Neuronal stem cell (in vitro differentiated cells): ENCODE data around the gene ALPL.

Source experiments
- DNase-seq: peaks from one replicate; pipeline ENCODE4 v3.0.0-alpha.2; 2013; ENCODE audit warnings: low spot score
- H2AFZ ChIP-seq: one replicate; pipeline ENCODE4 v1.6.1; 2013; ENCODE audit warnings: mild to moderate bottlenecking, low read length, inconsistent platforms
- H2AK5ac ChIP-seq: 2 replicates; pipeline ENCODE4 v1.6.1; 2013; ENCODE audit warnings: low read depth, mild to moderate bottlenecking, inconsistent platforms, low read length, moderate library complexity, mixed read lengths
- H2BK120ac ChIP-seq: 2 replicates; pipeline ENCODE4 v1.6.1; 2013; ENCODE audit warnings: low read depth, mild to moderate bottlenecking, inconsistent platforms, low read length, moderate library complexity, mixed read lengths
- H2BK12ac ChIP-seq: one replicate; pipeline ENCODE4 v1.6.1; 2013; ENCODE audit warnings: low read length, inconsistent platforms
- H2BK15ac ChIP-seq: 2 replicates; pipeline ENCODE4 v1.6.1; 2013; ENCODE audit warnings: mild to moderate bottlenecking, low read length, inconsistent platforms, mixed read lengths
- H2BK5ac ChIP-seq: one replicate; pipeline ENCODE4 v1.6.1; 2013; ENCODE audit warnings: inconsistent platforms, mild to moderate bottlenecking, low read length, moderate library complexity
- H3K14ac ChIP-seq: one replicate; pipeline ENCODE4 v1.6.1; 2013; ENCODE audit warnings: low read length, inconsistent platforms
- H3K18ac ChIP-seq: 2 replicates; pipeline ENCODE4 v1.6.1; 2013; ENCODE audit warnings: low read length, inconsistent platforms
- H3K23ac ChIP-seq: 2 replicates; pipeline ENCODE4 v1.6.1; 2013; ENCODE audit warnings: low read depth, mild to moderate bottlenecking, mixed read lengths, low read length, inconsistent platforms; ENCODE audit not compliant: poor library complexity
- H3K27ac ChIP-seq: replicated peaks from 3 replicates; pipeline ENCODE4 v1.5.1; 2013; ENCODE audit warnings: low read length, inconsistent platforms
- H3K27me3 ChIP-seq, 3 experiments: 2 replicates each; pipeline ENCODE4 v1.6.1; 2013; ENCODE audit warnings: low read length in 3 of 3, mild to moderate bottlenecking in 2 of 3, inconsistent platforms in 1 of 3, low read depth in 1 of 3, mixed read lengths in 1 of 3, moderate library complexity in 1 of 3; ENCODE audit not compliant: control insufficient read depth in 3 of 3, insufficient read depth in 3 of 3
- H3K36me3 ChIP-seq, 2 donors: replicated peaks in 1 of 2; 2 replicates each; pipeline ENCODE4 v1.6.1; 2013; ENCODE audit warnings: low read length in 2 of 2; ENCODE audit not compliant: control insufficient read depth in 2 of 2, insufficient read depth in 2 of 2
- H3K4ac ChIP-seq: 2 replicates; pipeline ENCODE4 v1.6.1; 2013; ENCODE audit warnings: inconsistent platforms, mild to moderate bottlenecking, low read length, moderate library complexity
- H3K4me1 ChIP-seq, 2 donors: 1 replicate in 1 of 2; 2 replicates in 1 of 2; pipeline ENCODE4 v1.6.1; 2013; ENCODE audit warnings: low read length in 2 of 2, low read depth in 1 of 2; ENCODE audit not compliant: control insufficient read depth in 2 of 2, insufficient read depth in 1 of 2
- H3K4me2 ChIP-seq: one replicate; pipeline ENCODE4 v1.6.1; 2013; ENCODE audit warnings: mild to moderate bottlenecking, low read length, inconsistent platforms; ENCODE audit not compliant: insufficient read depth, poor library complexity, severe bottlenecking
- H3K4me3 ChIP-seq, 2 donors: 2 replicates each; pipeline ENCODE4 v1.5.1; 2013; ENCODE audit warnings: low read length in 2 of 2, mild to moderate bottlenecking in 2 of 2, inconsistent platforms in 1 of 2, moderate library complexity in 1 of 2
- H3K79me1 ChIP-seq: one replicate; pipeline ENCODE4 v1.6.1; 2013; ENCODE audit warnings: low read depth, mild to moderate bottlenecking, inconsistent platforms, low read length, moderate library complexity
- H3K9ac ChIP-seq: one replicate; pipeline ENCODE4 v1.6.1; 2013; ENCODE audit warnings: mild to moderate bottlenecking, low read depth, low read length, inconsistent platforms; ENCODE audit not compliant: poor library complexity
- H3K9me3 ChIP-seq, 2 donors: replicated peaks in 1 of 2; 2 replicates each; pipeline versions ENCODE3 to v1.6.1; 2013; ENCODE audit warnings: low read length in 2 of 2, mild to moderate bottlenecking in 2 of 2, inconsistent platforms in 1 of 2, low read depth in 1 of 2, mixed read lengths in 1 of 2, moderate library complexity in 1 of 2; ENCODE audit not compliant: control insufficient read depth in 2 of 2, insufficient read depth in 1 of 2
- H4K8ac ChIP-seq: one replicate; pipeline ENCODE4 v1.6.1; 2013; ENCODE audit warnings: low read depth, mild to moderate bottlenecking, inconsistent platforms, low read length, moderate library complexity
- H4K91ac ChIP-seq: one replicate; pipeline ENCODE4 v1.6.1; 2013; ENCODE audit warnings: low read length, low read depth, mild to moderate bottlenecking, inconsistent platforms; ENCODE audit not compliant: poor library complexity
- whole genome bisulfite sequencing, 2 donors: extraction: QIAGEN DNeasy Blood & Tissue Kit; methylation state at CpG; one replicate each; pipeline ENCODE4 v1.1.7; 2013; ENCODE audit warnings: missing lambda C conversion rate in 2 of 2, mixed read lengths in 1 of 2; ENCODE audit not compliant: insufficient read length in 2 of 2, insufficient replicate concordance in 1 of 2; ENCODE audit errors: extremely low coverage in 2 of 2; 5-methylcytosine and 5-hydroxymethylcytosine counted together

The ALPL gene

DNA sequence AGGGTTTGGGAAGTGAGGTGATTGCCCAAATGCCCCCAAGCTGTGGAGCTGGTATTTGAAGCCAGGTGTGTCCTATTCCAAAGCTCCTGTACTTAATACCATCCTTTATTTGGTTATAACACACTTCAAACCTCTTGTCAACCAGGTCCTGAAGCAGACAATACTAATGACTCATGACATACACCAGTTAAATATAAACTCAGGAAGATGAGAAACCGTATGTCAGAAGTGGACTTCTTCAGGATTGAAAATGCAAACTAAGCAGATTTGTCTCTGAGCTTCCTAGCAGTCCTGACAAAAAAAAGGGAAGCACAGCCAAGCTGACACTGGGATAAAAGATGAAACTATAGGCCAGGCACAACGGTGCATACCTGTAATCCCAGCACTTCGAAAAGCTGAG is 70.6 kb downstream of the ALPL start:
- Histone ChIP-seq H2BK120ac (no peak overlapping the region), H4K8ac (no peak overlapping the region), H2BK15ac (no peak overlapping the region), H4K91ac (no peak overlapping the region), H3K4me2 (no peak overlapping the region), H2AFZ (no peak overlapping the region), H3K9ac (no peak overlapping the region), H3K27ac (no peak overlapping the region), H3K79me1 (no peaks in the 10 kb centered on the region), H3K18ac (no peak overlapping the region), H3K4me3 (no peak overlapping the region), H3K23ac (no peak overlapping the region), H3K4me1 (peaks cover under 1 to 6% of the 10 kb centered on the region in 2 donors), H3K9me3 (no peaks in the 10 kb centered on the region), H2AK5ac (no peak overlapping the region), H2BK5ac (no peak overlapping the region), H3K4ac (no peak overlapping the region), H3K36me3 (no peaks in the 10 kb centered on the region), H3K27me3 (peaks cover 0 to 13% (median 2%) of the 10 kb centered on the region in 3 experiments), H2BK12ac (no peak overlapping the region), H3K14ac (no peak overlapping the region)
- DNase-seq, result no peak
- WGBS, 2 donors, result no CpG with 5 or more reads among the region's 3 CpGs

GRCh38 chr1:21584096-21584495 is 74.9 kb downstream of the ALPL start:
- no CpG with 5 or more reads among the region's 10 CpGs for WGBS, 2 donors
- no peak for DNase-seq
- H2BK15ac ChIP-seq, result no peak overlapping the region
- H3K27me3 ChIP-seq, result peaks cover 0 to 44% (median 5%) of the 10 kb centered on the region in 3 experiments
- H3K18ac ChIP-seq, result no peak overlapping the region
- H3K9ac ChIP-seq, result no peak overlapping the region
- H2AFZ ChIP-seq, result no peak overlapping the region
- no peak overlapping the region for H4K8ac ChIP-seq
- H3K79me1 ChIP-seq, result no peaks in the 10 kb centered on the region
- H3K4me1 ChIP-seq, result peaks cover 4 to 21% of the 10 kb centered on the region in 2 donors
- H3K4me2 ChIP-seq, result no peak overlapping the region
- H3K23ac ChIP-seq, result no peak overlapping the region
- no peaks in the 10 kb centered on the region for H3K9me3 ChIP-seq
- H2BK120ac ChIP-seq, result no peak overlapping the region
- H3K4me3 ChIP-seq, result no peak overlapping the region
- H4K91ac ChIP-seq, result no peak overlapping the region
- no peak overlapping the region for H3K27ac ChIP-seq
- peak overlapping the region; percentile 18 for H2AK5ac ChIP-seq
- H3K14ac ChIP-seq, result no peak overlapping the region
- no peak overlapping the region for H2BK12ac ChIP-seq
- H2BK5ac ChIP-seq, result no peak overlapping the region
- H3K4ac ChIP-seq, result no peak overlapping the region
- no peaks in the 10 kb centered on the region for H3K36me3 ChIP-seq

DNA sequence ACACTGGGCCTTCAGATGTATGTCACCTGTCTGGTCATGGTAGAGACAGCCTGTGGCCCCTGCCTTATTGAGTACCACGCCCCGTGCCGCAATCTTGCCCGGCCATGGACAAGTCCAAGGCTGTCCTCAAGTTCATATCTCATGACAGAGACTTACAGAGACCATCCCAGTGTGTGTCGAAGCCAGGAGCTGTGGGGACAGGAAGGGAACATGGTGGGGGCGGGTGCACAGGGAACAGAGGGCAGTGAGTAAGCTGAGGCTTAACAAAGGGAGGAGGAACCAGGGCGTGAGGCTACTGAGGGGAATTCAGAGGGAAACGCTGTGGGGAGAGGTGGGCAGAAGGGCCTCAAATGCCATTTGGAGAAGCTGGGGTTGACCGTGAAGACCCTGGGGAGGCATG is 75.8 kb downstream of the ALPL start:
- H2BK5ac ChIP-seq, result peak overlapping the region; percentile 10

DNA sequence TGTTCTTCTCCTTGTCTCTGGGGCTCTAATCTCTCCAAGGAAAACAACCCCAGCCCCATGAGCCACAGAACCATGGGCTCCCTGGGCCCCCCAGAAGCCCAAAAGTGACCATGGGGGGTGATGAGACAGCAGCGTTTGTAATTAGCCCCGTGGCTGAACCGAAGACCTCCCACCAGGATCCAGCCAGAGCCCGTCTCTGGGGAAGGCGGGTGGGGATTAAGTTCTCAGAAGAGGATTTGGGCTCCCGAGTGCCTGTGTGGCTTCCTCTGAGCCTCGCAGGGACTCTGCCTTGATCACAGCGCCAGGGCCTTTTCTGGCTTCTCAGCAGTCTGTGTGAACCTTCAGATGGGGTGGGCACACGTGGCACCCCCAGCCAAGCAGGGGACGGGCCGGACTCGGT is 77.0 kb downstream of the ALPL start:
- peak overlapping the region; percentile 40 for H2AK5ac ChIP-seq

More for the DNA sequence above, 75.8 kb downstream of the ALPL start:
- H2BK120ac ChIP-seq, result no peak overlapping the region
- H3K14ac ChIP-seq, result no peak overlapping the region
- no peak overlapping the region for H3K4me2 ChIP-seq
- no peak overlapping the region for H3K27ac ChIP-seq
- H4K91ac ChIP-seq, result no peak overlapping the region
- H3K9ac ChIP-seq, result no peak overlapping the region
- H3K23ac ChIP-seq, result no peak overlapping the region
- H2AK5ac ChIP-seq, result no peak overlapping the region
- H3K27me3 ChIP-seq, result peaks cover 0 to 49% (median 5%) of the 10 kb centered on the region in 3 experiments
- no CpG with 5 or more reads among the region's 9 CpGs for WGBS, 2 donors
- DNase-seq, result no peak
- H2BK12ac ChIP-seq, result no peak overlapping the region
- no peak overlapping the region for H2BK15ac ChIP-seq
- H3K4me3 ChIP-seq, result no peak overlapping the region
- H3K9me3 ChIP-seq, result no peaks in the 10 kb centered on the region
- H3K36me3 ChIP-seq, result no peaks in the 10 kb centered on the region
- H4K8ac ChIP-seq, result no peak overlapping the region
- no peak overlapping the region for H2AFZ ChIP-seq
- H3K4ac ChIP-seq, result no peak overlapping the region
- H3K18ac ChIP-seq, result peak overlapping the region; percentile 33
- H3K79me1 ChIP-seq, result no peaks in the 10 kb centered on the region
- H3K4me1 ChIP-seq, result peaks cover 4 to 21% of the 10 kb centered on the region in 2 donors

More for the DNA sequence above, 77.0 kb downstream of the ALPL start:
- Histone ChIP-seq H3K18ac (peak overlapping the region; percentile 87), H3K4me2 (no peak overlapping the region), H4K8ac (no peak overlapping the region), H2BK5ac (no peak overlapping the region), H3K36me3 (no peaks in the 10 kb centered on the region), H3K23ac (no peak overlapping the region), H3K14ac (peak overlapping the region; percentile 67), H3K79me1 (no peaks in the 10 kb centered on the region), H2BK12ac (no peak overlapping the region), H3K9ac (no peak overlapping the region), H3K4me1 (peaks cover 4 to 29% of the 10 kb centered on the region in 2 donors), H2AFZ (peak overlapping the region; percentile 61), H2BK15ac (no peak overlapping the region), H3K4ac (no peak overlapping the region), H4K91ac (no peak overlapping the region), H3K27me3 (peaks cover 0 to 58% (median 5%) of the 10 kb centered on the region in 3 experiments), H2BK120ac (no peak overlapping the region), H3K4me3 (no peak overlapping the region), H3K27ac (no peak overlapping the region), H3K9me3 (no peaks in the 10 kb centered on the region)
- no peak for DNase-seq
- no CpG with 5 or more reads among the region's 12 CpGs for WGBS, 2 donors
